Activated CD8-positive, alpha-beta memory T cell treated with anti-CD3 and anti-CD28 coated beads, Interleukin-2, amount 50 U/mL, for 24 hours (primary cell): ENCODE results near the gene FAT2.
"Not testable (repeated sequence)": the region's sequence is repeated elsewhere in the genome, so short reads cannot be mapped to it uniquely, and the experiment has no call there.

Experiments used
- DNase-seq: peaks from one replicate; pipeline ENCODE4 v3.0.0-alpha.2; 2020; ENCODE audit errors: extremely low read depth

FAT2 gene

DNA sequence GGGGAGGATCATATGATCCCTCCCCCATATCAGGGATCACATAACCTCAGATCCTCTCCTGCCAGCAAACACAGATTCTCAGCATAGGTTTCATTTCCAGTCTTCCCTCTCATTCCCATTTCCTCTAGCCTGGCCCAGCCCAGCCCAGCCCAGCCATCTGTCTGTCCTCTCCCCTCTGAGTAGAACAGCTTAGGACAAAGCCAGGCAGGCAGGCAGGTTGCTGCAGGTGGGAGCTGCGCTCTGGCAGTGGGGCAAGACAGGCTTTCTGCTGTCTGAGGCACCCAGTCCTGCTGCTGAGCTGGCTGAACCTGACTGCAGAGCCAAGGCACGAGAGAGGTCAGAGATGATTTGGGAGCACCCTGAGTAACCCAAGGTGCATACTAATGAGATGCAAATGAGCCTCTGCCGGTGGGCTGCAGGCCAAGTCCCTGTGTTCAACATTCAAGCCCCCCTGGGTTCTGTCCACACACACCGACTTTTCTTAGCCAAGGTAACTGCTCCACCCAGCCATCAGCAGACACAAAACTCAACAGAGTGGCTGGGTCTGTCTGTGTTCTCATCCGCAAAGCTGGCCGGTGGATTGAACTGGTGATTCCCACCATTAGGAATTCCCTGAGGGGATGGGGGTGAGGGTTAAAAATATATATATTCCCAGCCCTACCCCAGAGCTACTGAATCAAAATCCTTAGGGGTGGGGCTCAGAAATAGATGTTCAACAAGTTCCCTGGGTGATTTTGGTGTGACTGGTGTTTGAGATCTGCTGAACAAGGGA, 9.1 kb downstream of the FAT2 start:
- no peak for DNase-seq

DNA sequence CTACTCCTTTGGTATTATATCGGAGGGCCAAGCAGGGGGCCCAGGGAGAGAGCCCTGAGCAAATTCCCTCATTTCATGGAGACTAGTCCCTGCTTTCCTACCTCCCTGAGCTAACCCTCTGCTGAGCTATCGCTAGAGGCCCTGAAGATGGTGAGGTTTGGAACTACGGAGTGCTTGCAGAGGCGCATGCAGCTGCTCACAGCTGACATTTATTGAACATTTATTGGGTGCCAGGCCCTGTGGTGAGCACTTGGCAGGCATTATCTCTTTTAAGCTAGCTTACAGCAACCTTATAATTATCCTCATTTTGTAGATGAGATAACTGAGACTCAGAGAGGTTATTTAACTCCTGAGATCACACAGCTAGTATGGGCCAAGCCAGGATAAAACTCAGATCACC, 9.8 kb downstream of the FAT2 start:
- DNase-seq = no peak

DNA sequence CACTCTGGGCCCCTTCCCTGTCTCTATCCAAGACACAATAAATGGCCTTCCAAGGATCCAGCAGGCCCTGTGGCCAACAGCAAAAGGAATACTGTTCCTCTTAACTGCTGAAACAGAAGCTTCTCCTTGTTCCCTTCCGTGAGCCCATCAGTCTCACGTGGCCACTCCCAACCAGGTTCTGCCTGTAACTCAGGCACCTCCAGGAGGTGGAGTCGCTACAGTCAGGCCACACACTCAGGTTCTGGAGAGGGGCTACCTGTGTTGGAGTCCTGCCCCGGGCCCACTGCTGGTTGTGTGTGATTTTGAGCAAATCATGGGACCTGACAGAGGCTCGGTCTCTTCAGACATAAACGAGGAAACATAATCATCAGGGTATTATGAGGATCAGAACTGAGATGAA, 10.3 kb downstream of the FAT2 start:
- no peak for DNase-seq

DNA sequence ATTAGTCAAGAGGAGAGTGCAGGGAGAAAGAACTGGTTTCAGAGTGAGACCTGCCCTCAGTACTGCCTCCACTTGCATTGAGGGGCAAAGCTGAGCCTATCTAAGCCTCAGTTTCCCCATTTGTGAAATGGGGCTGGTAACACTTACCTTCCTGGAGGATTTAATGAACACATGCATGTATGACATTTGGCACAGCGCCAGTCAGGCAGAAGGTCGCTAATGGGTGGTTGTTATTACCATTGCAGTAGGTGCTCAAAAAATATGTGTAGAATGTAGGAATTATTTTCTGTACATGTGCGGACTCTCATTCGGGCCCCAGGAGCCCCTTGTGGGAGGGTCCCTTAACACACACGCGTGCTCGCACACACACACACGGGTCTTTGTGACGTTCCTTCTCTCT, 10.9 kb downstream of the FAT2 start:
- no peak for DNase-seq

DNA sequence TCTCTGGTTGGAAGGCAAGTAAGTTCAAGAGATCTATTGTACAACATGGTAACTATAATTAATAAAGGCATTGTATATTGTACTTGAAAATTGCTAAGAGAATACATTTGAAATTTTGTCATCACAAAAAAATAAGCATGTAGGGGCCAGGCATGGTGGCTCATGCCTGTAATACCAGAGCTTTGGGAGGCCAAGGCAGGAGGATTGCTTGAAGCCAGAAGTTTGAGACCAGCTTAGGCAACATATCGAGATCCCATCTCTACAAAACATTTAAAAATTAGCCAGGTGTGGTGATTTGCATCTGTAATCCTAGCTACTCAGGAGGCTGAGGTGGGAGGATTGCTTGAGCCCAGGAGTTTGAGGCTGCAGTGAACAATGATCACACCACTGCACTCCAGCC, 12.0 kb downstream of the FAT2 start:
- not testable (repeated sequence) for DNase-seq

DNA sequence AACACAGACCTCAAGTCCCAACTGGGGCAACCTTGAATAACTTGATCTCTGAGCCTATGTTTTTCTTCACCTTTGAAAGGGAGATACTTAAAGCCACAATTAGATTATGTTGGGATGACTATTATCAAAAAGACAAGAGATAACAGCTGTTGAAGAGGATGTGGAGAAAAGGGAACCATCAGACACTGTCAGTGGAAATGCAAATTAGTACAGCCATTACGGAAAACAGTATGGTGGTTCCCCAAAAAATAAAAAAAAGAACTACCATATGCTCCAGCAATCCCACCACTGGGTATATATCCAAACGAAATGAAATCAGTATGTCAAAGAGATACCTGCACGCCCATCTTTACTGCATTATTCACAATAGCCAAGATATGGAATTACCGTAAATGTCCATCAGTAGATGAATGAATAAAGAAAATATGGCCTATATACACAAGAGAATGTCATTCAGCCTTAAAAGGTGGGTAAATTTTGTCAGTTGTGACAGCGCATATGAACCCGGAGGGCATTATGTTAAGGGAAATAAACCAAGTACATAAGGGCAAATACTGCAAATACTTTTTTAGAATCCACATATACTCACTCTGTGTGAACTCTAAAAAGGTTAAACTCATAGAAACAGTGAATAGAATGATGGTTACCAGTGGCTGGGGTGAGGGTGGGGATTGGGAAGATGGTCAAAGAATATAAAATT, 12.7 kb downstream of the FAT2 start:
- no peak for DNase-seq

DNA sequence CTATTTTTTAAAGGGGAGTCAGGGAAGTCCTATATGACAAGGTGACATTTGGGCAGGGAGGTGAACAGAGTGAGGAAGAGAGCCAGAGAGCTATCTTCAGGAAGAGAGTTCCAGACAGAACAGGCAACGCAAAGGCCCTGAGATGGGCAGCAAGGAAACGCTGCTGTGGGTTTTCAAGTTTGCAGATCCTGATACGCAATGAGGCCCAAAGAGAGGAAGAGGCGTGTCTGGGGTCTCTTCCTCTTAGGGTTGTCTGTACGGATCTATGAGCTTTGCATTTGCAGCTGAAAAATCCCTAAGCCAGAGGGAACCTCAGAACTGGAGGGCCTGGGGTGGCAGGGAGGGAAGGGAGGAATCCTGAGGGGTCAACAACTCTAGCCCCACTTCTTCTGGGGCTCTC, 13.6 kb downstream of the FAT2 start:
- DNase-seq = no peak

DNA sequence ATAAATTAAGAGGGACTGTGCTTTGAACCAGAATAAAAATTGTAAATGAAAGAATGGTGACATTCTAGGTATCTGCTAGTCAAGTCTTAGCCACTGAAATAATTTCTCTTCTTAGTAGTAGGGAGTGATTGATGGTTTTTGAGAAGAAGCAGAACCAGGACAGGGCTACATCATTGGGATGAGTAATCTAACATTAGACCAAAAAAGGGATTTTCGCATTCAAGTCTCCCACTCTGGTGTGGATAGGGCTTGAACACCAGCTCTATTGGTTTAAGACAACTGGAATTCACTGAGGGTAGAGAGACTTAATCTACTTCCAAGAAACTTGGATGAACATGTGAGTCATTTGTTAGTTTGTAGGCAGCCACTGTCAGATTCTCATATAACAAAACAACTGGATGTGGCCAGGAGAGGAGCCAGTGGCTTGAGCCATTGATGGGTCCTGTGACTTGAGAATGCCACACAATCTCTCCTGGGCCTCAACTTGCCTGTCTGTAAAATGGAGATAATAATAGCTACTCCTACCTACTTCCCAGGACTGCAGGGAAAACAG, 16.6 kb downstream of the FAT2 start:
- DNase-seq = no peak

DNA sequence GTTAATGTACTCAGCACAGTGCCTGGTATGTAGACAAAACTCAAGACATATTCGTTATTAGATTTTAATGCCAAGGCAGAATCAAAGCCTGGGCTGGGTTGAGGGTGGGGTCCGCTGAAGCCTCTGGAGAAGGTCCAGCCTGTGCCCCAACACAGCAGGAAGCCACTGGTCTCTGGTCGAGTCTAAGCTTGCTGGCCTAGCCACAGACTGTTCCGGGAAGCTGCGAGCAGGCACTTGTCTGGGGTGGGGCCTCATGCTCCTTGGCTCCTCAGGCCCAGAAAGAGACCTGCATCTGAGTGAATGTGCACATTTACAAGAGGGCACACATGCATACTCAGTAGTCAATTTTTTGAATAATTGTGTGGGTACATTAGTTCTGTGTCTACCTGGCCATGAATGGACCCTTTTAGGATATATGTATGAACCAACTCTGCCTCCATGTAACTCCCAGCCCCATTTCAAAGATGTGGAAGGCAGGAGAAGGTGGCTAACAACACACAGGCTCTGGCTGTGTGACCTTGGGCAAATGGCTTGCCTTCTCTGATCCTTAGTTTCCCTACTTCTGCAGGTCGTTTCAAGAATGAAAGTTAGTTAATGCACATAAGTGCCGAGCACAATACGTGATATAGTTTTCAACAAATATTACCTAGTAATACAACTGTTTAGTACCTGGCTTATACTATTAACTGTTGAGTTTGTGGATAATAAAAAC, 18.3 kb downstream of the FAT2 start:
- DNase-seq = no peak

DNA sequence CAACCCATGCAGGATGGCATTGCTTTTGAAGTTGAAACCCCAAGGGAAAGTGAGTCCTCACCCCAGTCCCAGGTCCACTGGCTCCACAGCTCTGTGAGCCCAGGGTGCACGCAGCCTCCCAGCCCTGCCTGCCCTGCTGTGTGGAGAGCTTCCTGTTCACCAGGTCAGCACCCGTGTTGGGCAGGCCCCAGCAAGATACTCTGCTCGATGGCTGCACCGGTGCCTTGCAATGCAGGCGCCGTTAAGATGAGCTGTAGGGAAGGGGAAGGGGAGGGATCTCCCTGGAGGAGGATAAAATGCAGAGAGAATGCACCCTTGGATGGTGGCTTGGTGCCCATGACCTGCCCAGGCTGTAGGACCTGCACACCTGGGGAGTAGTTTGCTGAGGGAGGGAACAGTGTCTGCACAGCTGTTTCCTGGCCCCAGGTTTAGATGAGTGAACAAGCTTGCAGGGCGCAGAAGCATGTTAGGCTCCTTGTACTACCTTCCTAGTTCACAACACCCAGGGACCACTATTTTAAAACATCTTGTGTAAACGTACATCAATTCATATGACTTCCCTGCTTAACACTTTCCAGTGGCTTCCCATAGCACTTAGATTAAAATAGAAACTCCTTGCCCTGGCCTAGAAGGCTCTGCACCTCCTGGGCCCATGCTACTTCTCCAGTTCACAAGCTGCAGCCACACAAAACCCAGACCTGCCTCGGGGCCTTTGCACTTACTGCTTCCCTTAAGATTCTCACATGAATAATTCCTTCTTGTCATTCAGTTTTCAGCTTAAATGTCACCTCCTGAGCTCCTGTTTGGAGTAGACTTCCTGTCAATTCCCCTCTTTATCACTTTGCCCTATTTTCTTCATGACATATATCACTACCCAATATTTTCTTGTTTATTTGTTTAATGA, 19.6 kb downstream of the FAT2 start:
- DNase-seq = no peak

DNA sequence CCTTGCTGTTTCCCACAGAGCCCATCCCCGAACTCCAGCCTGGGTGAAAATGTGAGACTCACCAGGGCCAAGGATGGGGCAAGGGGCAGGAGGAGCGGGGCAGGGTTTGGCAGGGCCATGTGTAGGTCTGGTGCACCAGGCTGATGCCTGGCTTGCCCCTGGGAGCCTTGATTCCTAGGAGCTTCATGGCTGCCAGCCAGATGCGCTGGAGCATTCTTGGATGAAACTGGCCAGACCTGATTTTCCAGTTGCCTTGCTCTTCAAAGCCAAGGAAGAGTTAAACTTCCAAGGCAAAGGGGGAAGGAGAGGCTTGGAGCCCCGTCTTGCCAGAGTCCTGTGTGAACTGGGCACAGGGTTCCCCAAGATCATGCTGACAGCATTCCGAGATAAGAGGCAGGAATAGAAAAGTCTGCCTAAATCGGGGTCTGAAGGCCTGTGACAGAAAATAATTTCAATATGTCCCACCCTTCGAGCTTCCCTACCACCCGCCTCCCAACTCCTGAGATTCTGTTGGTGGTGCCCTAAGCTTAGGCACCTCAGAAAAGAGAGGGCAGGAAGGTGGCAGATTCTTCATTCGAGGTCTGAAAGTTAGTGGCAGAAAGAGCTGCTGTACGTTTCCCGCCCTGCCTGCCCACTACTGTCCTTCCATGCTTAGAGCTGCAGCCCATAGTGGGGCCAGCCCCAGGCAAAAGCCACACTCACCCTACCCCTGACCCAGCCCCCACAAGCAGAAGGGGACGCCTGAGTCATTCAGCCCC, 20.4 kb downstream of the FAT2 start:
- no peak for DNase-seq

DNA sequence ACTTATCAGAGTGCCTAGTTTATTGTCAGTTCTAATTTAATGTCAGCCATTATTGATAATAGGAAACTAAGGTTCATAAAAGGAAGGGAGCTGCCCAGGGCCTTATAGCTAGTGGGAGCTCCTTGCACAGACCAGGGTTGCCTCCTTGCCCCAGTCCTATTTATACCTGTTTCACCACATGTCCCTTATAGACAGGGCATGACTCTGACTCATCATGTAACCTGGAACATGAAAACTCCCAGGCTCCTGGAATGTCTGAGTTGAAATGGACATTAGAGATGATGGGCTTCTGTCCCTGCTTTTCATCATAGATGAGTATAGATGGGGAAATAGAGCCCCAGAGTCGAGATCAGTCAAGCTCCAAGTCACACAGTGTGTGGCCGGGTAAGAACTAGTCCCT, 21.1 kb downstream of the FAT2 start:
- DNase-seq = no peak

DNA sequence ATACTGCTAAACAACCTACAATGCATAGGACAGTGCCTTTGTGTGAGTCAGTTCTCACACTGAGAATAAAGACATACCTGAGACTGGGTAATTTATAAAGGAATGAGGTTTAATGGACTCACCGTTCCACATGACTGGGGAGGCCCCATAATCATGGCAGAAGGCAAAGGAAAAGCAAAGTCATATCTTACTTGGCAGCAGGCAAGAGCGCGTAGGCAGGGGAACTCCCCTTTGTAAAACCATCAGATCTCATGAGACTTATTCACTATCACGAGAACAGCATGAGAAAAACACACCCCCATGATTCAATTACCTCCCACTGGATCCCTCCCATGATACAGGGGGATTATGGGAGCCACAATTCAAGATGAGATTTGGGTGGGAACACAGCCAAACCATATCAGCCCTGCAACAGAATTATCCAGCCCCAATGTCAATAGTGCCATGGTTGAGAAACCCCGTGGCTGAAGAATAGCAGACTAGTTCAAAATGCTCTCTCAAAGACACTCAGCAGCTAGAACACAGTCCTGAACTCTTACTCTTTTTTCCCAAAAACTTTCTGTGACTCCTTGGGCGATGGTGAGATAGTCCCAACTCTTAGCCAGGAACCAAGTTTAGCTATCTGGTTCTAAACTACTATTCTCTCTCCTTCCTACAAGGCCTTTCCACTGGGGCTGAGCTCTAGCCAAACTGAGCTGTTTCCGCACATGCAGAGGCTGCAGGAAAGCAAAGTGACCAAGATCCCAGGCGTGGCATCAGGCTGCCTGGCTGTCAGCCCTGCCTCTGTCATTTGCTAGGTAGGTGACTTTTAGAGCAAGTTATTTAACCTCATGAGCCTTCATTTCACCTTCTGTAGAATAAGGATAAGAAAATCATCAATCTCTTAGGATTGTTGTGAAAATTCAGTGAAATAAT, 21.7 kb downstream of the FAT2 start:
- no peak for DNase-seq

DNA sequence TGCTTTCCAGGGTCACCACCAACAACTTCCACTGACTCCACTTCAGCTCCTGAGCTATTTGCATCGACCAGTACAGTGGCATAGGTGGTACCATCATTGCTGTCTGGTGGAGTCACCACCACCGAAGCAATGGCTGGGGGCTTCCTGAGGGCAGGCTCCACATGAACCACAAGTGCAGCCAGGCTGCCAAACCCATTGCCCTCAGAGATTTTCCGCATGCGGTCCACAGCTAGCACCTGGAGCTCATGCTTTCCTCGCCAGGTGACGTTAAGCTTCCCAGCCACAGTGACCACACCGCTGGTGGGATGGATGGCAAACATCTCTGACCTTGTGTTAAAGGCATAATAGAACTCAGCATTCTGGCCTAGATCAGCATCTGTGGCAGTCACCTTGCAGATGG, 23.1 kb downstream of the FAT2 start:
- no peak for DNase-seq

DNA sequence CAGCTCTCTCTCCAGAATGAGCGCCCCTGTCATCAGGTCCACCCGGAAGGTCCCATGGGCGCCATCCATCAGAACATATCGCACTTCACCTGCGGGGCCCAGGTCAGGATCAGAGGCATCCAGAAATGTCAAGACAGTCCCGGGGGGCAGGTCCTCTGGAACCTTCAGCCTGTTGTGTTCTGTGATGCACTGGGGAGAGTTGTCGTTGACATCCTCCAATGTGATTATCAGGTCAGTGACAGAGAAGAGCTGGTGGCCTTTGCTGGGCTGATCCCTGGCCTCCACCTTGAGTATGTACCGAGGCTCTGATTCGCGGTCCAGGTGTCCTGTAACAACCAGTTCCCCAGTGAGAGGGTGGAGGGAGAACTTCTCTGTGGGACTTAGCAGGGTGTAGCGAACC, 25.2 kb downstream of the FAT2 start:
- no peak for DNase-seq

DNA sequence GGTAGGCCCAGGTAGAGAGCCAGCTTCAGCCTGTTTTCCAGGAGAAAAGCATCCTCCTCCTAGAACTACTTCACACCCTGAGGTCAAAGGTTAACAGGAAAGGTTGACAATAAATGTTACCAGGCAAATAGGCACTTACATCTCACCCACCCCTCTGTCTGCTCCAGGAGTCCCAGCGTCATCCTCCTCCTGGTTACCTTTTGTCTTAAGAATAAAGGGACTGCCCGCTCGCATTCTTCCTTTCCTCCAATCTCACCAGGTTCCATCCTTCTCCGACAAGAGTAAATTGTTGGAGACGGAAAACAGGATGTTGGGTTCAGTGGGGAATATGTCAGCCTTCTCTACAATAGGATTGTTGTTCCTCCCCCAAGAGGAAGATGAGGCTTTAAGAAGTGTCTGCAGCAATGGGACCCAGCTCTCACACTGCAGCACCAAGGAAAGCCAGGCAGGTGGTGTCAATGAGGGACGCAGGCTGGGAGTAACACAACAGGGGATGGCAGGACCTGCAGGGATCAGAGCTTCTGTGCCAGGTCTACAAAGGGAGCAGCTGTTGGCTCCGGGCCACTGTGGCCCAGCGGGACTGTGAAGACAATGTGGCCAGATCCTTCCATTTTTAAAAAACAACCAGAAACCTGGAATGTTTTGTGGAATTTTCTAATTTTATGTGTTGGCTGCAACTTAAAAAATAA, 29.0 kb downstream of the FAT2 start:
- no peak for DNase-seq

DNA sequence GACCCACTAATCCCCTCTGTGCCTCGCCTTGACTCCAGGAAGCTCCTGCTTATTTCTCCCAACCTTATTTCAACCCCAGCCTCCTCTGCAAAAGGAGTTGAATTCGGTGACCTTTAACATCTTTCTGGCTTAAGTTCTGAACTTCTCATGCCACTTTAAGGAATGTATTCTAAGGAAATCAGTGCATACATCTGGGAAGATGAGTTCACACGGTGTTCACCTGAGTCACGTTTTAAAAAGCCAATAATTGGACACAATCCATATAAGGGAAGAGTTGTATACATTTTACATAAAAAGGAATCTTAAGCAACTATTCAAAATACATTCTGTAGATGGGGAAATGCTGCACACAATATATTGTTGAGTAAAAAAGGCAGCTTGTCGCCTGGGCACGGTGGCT, 33.2 kb downstream of the FAT2 start:
- DNase-seq = no peak

DNA sequence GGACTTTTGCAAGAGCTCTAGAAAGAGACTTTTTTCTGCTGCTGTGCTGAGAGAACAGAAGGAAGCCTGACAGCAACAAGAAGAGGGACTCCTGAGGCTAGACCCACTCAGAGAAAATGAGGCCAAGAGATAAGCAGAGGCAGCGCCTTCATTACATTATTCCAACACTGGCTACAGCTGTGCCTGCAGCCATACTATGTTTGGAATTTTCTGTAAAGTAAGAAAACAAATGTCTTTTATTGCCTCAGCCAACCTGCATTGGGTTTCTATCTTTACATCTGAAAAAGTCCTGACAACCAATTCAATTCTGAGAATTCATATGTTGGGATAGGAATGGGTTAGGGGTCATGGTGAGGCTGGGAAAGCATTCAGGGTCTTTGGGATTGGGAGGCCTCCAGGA, 33.7 kb downstream of the FAT2 start:
- DNase-seq = no peak

DNA sequence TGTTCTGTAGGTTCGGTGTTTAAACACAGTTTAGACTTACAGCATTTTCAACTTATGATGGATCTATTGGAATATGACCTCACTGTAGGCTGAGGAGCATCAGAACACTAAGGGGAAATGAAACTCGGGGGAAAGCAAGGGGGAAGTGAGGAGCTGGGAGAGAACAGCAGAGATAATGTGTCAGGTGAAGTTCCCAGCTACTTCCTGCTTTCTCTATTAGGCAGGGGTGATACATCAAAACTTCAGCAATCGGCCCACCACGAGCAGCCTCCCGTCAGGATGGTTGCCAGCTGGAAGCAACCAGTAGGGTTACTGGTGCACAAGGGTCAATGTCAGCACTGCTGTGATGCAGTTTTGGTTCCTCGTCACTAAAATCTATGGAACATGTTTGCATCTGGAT, 34.3 kb downstream of the FAT2 start:
- DNase-seq = no peak
